ENCODE measurements around the gene SNRK.

SNRK gene

GRCh38 chr3:43378066-43378935 is 92.0 kb downstream of the SNRK start:
- no peak for DNase-seq

- no peak for DNase-seq
These were observed 93.0 kb downstream of the SNRK start for GRCh38 chr3:43379343-43379742.

DNA sequence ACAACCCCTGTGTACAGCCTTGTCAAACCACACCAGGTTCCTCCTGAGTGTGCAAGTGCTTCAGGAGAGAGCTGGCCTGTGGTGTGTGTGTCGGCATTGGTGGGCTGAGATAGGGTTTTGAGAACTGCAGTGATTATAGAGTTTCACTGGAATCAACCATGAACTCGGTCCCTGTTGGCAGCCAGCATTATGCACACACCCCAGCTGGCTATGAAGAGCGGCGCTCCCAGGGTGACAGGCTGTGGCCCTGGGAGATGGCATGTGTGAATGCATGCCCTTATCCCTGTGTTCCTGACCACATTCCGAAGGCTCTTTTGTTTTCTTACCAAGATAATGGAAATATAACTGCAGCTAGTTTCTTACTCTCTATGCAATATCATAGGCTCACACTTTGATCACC is 101.8 kb downstream of the SNRK start:
- DNase-seq: no peak

- no peak for DNase-seq
These were observed 102.6 kb downstream of the SNRK start for GRCh38 chr3:43388915-43389314.

DNA sequence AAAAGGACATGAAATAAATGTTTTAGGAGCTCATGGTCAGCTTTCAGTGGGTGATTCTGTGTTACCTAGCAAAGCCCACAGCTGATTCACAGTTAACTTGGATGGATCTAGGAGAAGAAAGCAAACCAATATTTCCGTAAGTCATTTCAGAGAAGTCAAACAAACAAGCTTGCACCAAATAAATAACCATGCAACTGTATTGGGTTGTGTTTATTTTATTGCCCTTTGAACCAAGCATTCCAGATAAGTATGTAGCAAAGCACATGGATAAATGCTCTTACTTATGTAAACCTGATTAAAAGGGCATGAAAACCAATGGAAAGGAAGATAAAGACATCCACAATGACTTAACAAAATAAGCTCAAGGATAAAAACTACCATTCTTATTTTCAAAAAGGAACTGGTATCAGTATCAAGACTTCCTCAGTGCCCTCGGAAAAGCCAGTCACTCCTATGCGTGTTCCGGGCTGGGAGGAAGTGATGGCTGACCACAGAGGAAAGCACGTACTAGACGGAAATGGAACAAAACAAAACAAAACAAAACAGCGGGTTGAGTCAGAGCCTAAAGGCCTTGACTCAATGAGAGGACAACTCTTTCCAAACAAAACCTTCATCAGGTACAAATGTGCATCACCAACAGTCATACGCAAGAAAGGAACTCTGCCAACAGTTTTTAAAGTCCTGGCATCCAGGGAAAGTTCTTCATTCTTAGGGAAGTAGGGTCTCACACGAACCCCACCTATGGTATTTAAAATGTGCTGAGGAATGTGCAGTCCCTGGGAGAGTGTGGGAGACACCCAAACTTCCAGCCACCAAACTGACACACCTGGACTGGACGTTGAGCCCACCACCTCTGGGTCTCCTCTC is 103.3 kb downstream of the SNRK start:
- DNase-seq: no peak

DNA sequence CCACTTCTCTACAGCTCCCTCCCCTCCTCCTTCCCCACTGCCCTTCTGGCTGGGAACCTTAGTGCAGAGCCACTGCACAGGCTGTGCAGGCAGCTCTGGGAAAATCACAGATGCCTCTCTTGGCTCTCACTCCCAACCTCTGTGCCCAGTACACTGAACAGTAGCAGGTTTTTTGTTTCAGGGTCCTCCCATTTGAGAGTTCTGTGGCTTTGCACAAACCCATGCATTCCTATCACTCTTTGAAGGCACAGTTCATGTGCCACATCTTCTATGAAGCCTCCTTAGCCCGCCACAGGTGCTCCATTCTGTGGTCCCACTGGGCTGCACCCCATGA is 103.9 kb downstream of the SNRK start:
- no peak for DNase-seq

- DNase-seq: no peak
These were observed 105.3 kb downstream of the SNRK start for GRCh38 chr3:43391621-43392020.

DNA sequence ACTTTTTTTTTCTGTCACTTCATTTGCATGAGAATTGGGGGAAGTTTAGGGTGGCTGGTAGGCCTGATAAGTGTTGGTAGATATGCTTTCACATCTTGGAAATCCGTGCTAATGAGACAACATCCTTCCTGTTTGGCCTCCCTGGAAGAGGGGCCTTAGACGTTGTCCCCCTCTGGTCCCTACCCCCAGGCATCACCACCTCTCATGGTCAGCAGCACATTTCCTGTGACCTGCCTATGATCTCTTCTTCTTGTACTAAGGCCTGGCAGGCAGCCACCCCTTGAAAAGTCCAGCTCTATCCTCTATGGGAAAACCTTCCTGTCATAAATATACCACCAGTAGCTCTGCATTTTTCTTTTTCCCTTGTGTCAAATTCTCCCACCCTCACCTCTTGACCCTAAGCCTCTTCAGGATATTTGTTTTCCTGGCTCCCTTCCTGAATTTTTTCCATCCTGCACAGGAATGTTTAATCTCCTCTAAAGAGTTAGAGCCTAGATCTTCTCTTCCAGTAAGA is 107.8 kb downstream of the SNRK start:
- no peak for DNase-seq

- DNase-seq: no peak
These were observed 112.7 kb downstream of the SNRK start for GRCh38 chr3:43399034-43399433.

- DNase-seq: no peak
These were observed 113.8 kb downstream of the SNRK start for GRCh38 chr3:43400167-43400566.
